GM21576 (cell line): ENCODE data around the gene TRIM58.

Experiments used
- ATAC-seq: cut with Tn5 transposase; IDR thresholded peaks from one replicate; pipeline ENCODE4 v1.9.1; 2021; ENCODE audit warnings: mild to moderate bottlenecking, moderate library complexity; ENCODE audit not compliant: unreplicated experiment

Gene TRIM58, protein sequence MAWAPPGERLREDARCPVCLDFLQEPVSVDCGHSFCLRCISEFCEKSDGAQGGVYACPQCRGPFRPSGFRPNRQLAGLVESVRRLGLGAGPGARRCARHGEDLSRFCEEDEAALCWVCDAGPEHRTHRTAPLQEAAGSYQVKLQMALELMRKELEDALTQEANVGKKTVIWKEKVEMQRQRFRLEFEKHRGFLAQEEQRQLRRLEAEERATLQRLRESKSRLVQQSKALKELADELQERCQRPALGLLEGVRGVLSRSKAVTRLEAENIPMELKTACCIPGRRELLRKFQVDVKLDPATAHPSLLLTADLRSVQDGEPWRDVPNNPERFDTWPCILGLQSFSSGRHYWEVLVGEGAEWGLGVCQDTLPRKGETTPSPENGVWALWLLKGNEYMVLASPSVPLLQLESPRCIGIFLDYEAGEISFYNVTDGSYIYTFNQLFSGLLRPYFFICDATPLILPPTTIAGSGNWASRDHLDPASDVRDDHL

DNA sequence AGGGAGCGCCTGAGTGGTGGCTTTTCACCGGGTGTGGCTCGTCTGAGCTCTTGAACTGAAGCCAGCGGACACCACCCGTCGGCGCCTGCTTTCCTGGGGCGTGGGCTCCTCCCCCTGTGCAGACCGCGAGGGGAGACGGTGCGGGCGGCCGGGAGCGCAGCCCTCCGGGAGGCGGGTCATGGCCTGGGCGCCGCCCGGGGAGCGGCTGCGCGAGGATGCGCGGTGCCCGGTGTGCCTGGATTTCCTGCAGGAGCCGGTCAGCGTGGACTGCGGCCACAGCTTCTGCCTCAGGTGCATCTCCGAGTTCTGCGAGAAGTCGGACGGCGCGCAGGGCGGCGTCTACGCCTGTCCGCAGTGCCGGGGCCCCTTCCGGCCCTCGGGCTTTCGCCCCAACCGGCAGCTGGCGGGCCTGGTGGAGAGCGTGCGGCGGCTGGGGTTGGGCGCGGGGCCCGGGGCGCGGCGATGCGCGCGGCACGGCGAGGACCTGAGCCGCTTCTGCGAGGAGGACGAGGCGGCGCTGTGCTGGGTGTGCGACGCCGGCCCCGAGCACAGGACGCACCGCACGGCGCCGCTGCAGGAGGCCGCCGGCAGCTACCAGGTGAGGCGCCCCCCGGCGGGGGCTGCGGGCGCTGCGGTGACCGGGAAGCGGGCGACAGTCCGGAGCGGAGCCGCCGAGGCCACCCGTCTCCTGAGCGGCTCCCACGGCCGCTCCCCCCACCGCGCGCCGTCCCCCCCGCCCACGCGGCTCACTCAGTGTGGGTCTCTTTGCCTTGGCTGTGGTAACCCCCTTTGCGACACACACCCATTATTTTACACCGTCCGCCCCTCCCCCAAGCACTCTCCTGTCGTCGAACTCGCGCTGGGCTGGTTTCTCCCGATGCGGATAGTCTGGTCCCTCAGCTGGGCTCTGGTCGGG, at the start of gene TRIM58:
TSS of gene TRIM58 (plus strand) at position 119 of the 916 bp plus-strand sequence. CDS start at position 179, 60 bp downstream.
- ATAC-seq: peak; percentile 72

- ATAC-seq: no peak
These were observed 44.4 kb upstream of the TRIM58 start for GRCh38 chr1:247812637-247813036.

DNA sequence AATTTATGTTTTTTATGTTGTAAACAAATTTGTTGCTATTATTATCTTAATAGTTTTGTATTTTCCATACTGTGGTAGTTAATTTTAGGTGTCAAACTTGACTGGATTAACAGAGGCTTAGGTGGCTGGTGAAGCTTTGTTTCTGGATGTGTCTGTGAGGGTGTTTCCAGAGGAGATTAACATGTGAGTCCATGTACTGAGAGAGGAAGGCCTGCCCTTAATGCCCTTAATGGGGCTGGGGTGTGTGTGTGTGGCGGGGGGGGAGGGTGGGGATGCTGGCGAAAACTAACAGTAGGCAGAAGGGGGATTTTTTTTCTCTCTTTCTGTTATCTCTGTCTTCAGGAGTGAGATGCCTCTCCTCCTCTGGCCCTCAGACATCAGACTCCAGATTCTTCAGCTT, 34.9 kb upstream of the TRIM58 start:
- no peak for ATAC-seq

- ATAC-seq: no peak
These were observed 33.0 kb upstream of the TRIM58 start, which contains the start of gene OR14A16 for GRCh38 chr1:247824023-247824422. TSS of gene OR14A16 (minus strand) at chr1:247824119. CDS start at chr1:247815729, 8,390 bp downstream.

GRCh38 chr1:247825362-247825761, 31.6 kb upstream of the TRIM58 start:
- ATAC-seq: no peak

DNA sequence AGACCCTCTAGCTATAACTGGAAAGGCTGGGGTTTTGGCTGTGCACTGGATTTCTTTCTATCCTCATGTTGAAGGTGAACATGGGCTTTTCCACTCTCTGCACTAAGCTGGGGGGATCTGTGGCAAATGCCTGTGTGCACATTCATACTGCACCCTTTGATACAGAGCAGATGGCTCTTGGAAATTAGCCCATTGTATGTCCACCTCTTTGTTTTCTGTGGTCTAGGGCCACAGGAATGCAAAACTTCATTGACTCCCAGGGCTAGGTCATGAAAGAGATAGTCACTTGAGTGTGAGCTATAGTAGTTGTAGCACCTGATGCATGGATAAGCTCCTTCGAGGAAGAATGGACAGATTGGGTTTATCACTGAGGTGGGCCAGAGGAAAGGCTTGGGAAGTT, 27.3 kb upstream of the TRIM58 start:
- ATAC-seq: no peak

- ATAC-seq: no peak
These were observed 23.4 kb upstream of the TRIM58 start for GRCh38 chr1:247833601-247834000.

DNA sequence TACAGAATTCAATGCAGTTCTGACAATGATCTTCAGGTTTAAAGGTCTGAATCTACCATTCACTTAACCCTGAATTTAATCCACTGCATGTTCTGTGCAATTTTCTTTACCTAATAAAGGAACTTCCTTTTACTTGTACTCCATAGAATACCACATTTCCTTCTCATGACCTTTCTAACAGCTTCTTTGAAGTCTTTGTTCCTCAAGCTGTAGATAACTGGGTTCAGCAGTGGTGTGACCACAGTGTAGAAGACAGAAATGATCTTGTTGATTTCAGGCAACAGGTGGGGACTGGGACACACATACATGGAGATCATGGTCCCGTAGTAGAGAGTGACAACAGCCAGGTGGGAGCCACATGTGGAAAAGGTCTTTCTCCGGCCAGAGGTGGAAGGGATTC, 16.2 kb upstream of the TRIM58 start:
- no peak for ATAC-seq

GRCh38 chr1:247841796-247842195, 15.2 kb upstream of the TRIM58 start, which contains the start of gene OR11L1:
TSS of gene OR11L1 (minus strand) at chr1:247841896. CDS start at chr1:247841896, 0 bp downstream.
- ATAC-seq: no peak

- no peak for ATAC-seq
These were observed 13.6 kb upstream of the TRIM58 start for GRCh38 chr1:247843411-247843810.

- ATAC-seq: no peak
These were observed 11.8 kb upstream of the TRIM58 start for GRCh38 chr1:247845011-247845692.

GRCh38 chr1:247845693-247846017, 11.3 kb upstream of the TRIM58 start:
- ATAC-seq: no peak

DNA sequence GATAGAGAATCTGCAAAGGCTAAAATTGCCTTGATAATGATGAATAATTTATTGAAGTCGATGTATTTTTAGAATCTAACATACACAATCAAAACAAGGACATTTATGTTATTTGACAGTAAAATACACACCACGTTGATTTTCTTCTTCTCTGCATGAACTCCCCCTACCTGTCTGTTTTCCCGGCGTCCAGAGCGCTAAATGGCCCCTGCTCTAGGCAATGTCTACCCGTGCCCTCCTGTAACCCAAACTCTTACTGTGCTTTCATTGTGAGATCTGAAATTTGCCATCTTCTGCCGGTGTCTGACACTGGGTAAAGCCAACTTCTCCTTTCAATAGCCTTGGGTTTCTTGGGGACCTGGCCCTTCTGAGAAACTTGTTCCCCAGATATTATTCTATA, 8.6 kb upstream of the TRIM58 start:
- ATAC-seq: no peak

DNA sequence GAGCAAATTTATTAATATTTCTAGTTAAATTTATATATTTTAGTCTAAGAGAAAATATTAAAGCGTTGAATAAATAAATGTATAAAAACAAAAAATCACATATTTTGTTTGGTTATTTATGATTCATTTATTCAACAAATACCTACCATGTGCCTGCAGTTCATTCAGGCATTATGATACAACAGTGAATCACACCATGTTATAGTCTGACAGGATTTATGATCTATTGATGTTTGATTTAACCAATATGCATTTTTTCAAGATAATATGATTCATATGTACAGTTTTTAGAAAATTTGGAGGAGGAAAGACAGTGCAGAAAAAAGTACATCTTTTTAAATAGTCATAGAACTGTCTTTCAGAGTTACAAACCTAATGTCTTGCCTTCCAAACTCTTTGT, 7.4 kb upstream of the TRIM58 start:
- no peak for ATAC-seq

- ATAC-seq: no peak
These were observed 2.0 kb upstream of the TRIM58 start for GRCh38 chr1:247854899-247855545.

- no peak for ATAC-seq
These were observed 1.1 kb upstream of the TRIM58 start for GRCh38 chr1:247855911-247856310.

- no peak for ATAC-seq
These were observed 1.1 kb downstream of the TRIM58 start for GRCh38 chr1:247857985-247858619.

DNA sequence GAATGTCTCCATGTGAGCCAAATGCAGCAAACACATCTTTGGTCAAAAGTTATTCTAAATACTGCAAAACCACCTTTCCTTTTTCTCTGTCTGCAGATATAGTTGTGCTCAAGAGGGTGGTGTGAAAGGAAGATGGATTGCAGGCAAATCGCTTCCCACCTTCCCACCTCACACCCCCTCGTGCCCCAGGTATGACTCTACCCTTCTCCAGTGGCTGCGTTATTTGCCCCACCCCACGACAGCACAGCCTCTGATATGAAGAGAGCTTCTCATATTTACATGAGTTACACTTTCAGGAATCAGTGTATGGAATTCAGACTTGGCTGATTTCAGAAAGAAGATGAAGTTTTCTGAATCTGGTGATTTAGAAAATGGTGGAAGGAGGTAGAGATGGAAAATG, 5.8 kb downstream of the TRIM58 start:
- no peak for ATAC-seq

- ATAC-seq: no peak
These were observed 7.7 kb downstream of the TRIM58 start for GRCh38 chr1:247864644-247865043.

- no peak for ATAC-seq
These were observed 8.4 kb downstream of the TRIM58 start for GRCh38 chr1:247865416-247865815.
